ENCODE measurements around the gene IL17REL. TPM values are rescaled to one million over a fixed set of nuclear protein-coding genes. Genes with fewer than 3 reads are reported as not detected.

Gene IL17REL
- total RNA-seq, 4 donors from 2014 or later = not detected

DNA sequence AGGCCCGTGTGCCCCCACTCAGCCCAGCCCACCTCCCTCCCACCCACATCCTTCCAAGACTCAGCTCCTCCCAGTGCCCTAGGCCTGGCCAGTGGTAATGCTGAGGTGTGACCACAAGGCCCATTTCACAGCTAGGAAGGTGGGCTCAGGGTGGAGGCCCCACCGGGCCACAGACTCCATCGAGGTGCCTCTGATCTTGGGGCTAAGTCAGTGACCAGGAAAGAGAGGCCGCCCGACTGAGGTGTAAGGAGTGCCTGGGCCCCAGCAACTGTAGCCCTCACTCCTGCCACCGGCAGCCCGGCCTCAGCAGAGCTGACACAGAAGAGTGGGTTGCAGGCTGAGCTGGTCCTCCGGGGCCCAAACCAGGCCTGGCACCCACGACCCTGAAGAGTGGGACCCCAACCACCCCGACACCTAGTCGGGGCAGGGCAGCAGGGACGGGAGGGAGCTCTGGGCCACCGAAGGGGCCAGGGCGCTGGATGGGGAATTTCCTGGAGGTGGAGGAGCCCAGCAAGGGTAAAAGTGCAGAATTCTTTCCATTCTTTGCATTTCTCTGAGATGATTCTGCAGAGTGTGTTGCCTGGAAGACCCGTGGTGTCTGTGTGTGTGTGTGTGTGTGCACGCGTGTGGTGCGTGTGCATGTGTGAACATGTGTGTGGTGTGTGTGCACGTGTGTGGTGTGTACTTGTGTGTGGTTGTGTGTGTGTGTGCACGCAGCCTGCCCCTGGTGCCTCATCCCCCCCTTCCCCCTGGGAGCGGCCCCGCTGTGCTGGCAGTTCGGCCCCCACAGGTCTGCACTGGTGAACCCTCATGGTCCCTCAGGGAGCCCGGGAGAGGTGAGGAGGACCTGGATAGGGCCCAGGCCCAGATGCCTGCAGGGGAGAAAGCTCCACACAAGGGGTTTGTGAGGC is 60.3 kb downstream of the IL17REL start:
- no peak for DNase-seq (ENCODE audit: low spot score in 2 of 2)
- no peak for TF ChIP-seq POLR2A (IDR thresholded peaks at IDR 0.05)
- TF ChIP-seq, protein P1, sequence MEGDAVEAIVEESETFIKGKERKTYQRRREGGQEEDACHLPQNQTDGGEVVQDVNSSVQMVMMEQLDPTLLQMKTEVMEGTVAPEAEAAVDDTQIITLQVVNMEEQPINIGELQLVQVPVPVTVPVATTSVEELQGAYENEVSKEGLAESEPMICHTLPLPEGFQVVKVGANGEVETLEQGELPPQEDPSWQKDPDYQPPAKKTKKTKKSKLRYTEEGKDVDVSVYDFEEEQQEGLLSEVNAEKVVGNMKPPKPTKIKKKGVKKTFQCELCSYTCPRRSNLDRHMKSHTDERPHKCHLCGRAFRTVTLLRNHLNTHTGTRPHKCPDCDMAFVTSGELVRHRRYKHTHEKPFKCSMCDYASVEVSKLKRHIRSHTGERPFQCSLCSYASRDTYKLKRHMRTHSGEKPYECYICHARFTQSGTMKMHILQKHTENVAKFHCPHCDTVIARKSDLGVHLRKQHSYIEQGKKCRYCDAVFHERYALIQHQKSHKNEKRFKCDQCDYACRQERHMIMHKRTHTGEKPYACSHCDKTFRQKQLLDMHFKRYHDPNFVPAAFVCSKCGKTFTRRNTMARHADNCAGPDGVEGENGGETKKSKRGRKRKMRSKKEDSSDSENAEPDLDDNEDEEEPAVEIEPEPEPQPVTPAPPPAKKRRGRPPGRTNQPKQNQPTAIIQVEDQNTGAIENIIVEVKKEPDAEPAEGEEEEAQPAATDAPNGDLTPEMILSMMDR (IDR thresholded peaks at IDR 0.05) = peak in 1 of 3 donors; percentile 89
- intact Hi-C loops (cut with DNase I; ENCODE audit: low total_unique reads) = no loop called here
- WGBS, 2 donors = 58 to 69% methylated on average over 24 of the region's 24 CpGs
- H3K4me3 ChIP-seq (ENCODE audit: low read depth, poor library complexity, severe bottlenecking) = no peak overlapping the region

DNA sequence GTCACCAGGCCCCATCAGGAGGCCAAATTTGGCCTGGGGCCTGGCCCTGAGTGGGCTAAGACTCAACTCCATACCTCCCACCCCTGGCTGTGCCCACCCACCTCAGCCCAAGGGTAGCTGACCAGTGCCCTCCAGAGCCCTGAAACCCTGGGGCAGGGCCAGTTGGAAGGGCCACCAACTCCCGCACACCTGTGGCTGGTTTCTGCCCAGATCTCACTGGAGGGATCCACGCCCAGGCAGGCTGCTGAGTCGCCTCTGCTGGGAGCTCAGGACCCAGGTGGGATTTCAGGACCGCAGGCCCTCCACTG is 60.9 kb downstream of the IL17REL start:
- no peak for TF ChIP-seq POLR2A (IDR thresholded peaks at IDR 0.05)
- TF ChIP-seq, protein P1 (IDR thresholded peaks at IDR 0.05) = no peak
- DNase-seq (ENCODE audit: low spot score in 2 of 2) = no peak
- WGBS, 2 donors = 45 to 79% methylated on average over 2 to 4 of the region's 4 CpGs
- no peak overlapping the region for H3K4me3 ChIP-seq (ENCODE audit: low read depth, poor library complexity, severe bottlenecking)
- intact Hi-C loops (cut with DNase I; ENCODE audit: low total_unique reads) = no loop called here

DNA sequence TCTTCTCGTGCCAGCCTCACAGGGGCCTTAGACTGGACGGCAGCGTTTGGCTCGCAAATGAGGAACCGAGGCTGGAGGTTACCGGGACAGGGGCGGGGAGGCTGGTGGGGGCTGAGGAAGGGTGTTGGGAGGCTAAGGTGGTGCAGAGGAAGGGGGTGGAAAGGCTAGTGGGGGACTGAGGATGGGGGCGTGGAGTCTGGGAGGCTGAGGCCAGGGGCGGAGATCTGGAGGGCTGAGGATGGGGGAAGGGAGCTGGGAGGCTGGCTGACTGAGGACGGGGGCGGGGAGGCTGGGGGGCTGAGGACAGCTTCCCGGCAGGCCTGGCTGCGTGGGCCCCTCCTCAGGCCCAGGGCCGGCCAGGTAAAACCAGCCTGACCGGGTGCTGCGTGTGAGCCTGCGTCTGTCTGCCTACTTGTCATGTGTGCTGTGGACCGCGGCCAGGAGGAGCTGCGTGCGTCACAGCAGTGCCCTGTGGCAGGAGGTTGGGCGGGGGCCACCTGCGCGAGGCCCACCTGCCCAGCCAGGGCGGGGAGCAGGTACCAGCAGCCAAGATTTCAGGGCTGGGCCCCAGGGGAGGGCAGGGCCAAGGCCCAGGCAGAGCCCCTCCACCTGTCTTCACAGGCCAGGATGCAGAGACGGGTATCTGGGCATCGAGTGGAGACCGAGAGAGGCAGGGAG is 61.4 kb downstream of the IL17REL start:
- WGBS, 2 donors = 42 to 53% methylated on average over 28 of the region's 28 CpGs
- intact Hi-C loops (cut with DNase I; ENCODE audit: low total_unique reads) = no loop called here

DNA sequence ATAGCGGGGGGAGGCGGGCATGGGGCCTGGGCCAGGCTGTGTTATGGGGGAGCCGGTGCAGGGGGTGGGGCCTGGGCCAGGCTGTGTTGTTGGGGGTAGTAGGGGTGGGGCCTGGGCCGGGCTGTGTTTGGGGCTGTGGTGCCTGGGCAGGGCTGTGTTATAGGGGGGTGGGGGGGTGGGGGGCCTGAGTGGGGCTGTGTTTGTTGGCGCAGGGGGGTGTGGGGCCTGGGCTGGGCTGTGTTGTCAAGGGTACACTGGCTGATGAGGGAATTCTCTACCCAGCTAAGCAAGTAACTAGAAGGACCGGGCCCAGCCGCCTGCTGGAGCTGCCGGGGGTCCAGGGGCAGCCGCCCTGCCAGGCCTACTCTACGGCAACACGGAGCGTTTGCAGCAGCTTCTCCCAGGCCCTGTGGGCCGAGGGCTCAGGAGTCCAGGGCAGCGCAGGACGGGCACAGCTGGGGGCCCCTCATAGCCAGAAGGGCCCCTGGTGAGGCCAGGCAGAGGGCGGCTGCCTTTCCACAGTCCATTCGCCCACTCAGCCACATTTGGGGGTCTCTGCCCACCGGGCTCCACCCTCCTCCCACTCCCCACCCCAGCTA is 62.1 kb downstream of the IL17REL start:
- DNase-seq (ENCODE audit: low spot score in 2 of 2) = no peak
- WGBS, 2 donors = 63 to 64% methylated on average over 13 to 18 of the region's 18 CpGs
- no peak overlapping the region for H3K4me3 ChIP-seq (ENCODE audit: low read depth, poor library complexity, severe bottlenecking)
- TF ChIP-seq POLR2A (IDR thresholded peaks at IDR 0.05) = no peak
- TF ChIP-seq, protein P1 (IDR thresholded peaks at IDR 0.05) = no peak
- intact Hi-C loops (cut with DNase I; ENCODE audit: low total_unique reads) = no loop called here

More for the DNA sequence above, 61.4 kb downstream of the IL17REL start:
- no peak for TF ChIP-seq POLR2A (IDR thresholded peaks at IDR 0.05)
- TF ChIP-seq, protein P1 (IDR thresholded peaks at IDR 0.05) = no peak
- peak in 1 of 2 donors; percentile 86 for DNase-seq (ENCODE audit: low spot score in 2 of 2)
- H3K4me3 ChIP-seq (ENCODE audit: low read depth, poor library complexity, severe bottlenecking) = no peak overlapping the region

DNA sequence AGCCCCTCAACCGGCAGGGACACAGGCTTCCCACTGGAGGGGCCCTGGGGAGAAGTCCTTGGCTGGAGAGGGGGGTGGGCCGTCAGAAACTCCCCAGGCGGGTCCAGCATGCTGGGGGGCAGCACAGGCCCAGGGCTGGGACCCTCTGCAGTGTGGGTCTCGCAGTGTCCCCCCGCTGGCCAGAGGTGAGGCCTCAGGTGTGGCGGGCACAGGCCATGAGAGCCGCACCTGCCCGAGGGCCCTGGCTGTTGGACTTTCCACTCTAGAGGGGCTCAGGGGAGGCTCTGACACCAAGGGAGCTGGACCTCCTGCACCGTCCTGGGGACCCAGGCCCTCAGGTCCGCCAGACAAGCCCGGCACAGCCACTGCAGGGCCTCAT is 62.7 kb downstream of the IL17REL start:
- 92 to 94% methylated on average over 10 to 11 of the region's 11 CpGs for WGBS, 2 donors
- H3K4me3 ChIP-seq (ENCODE audit: low read depth, poor library complexity, severe bottlenecking) = no peak overlapping the region
- DNase-seq (ENCODE audit: low spot score in 2 of 2) = no peak
- intact Hi-C loops (cut with DNase I; ENCODE audit: low total_unique reads) = no loop called here
- TF ChIP-seq POLR2A (IDR thresholded peaks at IDR 0.05) = no peak
- TF ChIP-seq, protein P1 (IDR thresholded peaks at IDR 0.05) = no peak

All from lower leg skin (tissue), 4 donors.